HG02870 (cell line): ENCODE results near the gene PIGM.
"Not testable (repeated sequence)": the region's sequence is repeated elsewhere in the genome, so short reads cannot be mapped to it uniquely, and the experiment has no call there.

Experiments used
- ATAC-seq: cut with Tn5 transposase; IDR thresholded peaks from one replicate; pipeline ENCODE4 v1.9.1; 2021; ENCODE audit warnings: mild to moderate bottlenecking, moderate library complexity; ENCODE audit not compliant: unreplicated experiment

Gene PIGM

GRCh38 chr1:160061369-160062229 is 29.8 kb upstream of the PIGM start:
- no peak for ATAC-seq

- ATAC-seq, result no peak
Observed at GRCh38 chr1:160058087-160058486, 26.3 kb upstream of the PIGM start.

- ATAC-seq, result no peak
Observed at GRCh38 chr1:160056648-160057169, 24.9 kb upstream of the PIGM start.

GRCh38 chr1:160053548-160054365 is 22.0 kb upstream of the PIGM start:
- ATAC-seq, result no peak

- ATAC-seq, result no peak
Observed at GRCh38 chr1:160052936-160053335, 21.1 kb upstream of the PIGM start.

GRCh38 chr1:160050619-160051018 is 18.8 kb upstream of the PIGM start:
- no peak for ATAC-seq

- not testable (repeated sequence) for ATAC-seq
Observed at GRCh38 chr1:160050182-160050581, 18.4 kb upstream of the PIGM start.

GRCh38 chr1:160049101-160049500 is 17.3 kb upstream of the PIGM start:
- ATAC-seq, result no peak

- ATAC-seq, result no peak
Observed at GRCh38 chr1:160048335-160048734, 16.5 kb upstream of the PIGM start.

GRCh38 chr1:160047111-160047991 is 15.6 kb upstream of the PIGM start:
- ATAC-seq, result no peak

- no peak for ATAC-seq
Observed at GRCh38 chr1:160046494-160047110, 14.8 kb upstream of the PIGM start.

- no peak for ATAC-seq
Observed at GRCh38 chr1:160045653-160046052, 13.9 kb upstream of the PIGM start.

GRCh38 chr1:160043543-160043942 is 11.8 kb upstream of the PIGM start:
- ATAC-seq, result no peak

GRCh38 chr1:160040476-160040875 is 8.7 kb upstream of the PIGM start:
- ATAC-seq, result no peak

GRCh38 chr1:160032165-160032820 is 503 bp upstream of the PIGM start:
- ATAC-seq, result peak; percentile 16

- peak; percentile 19 for ATAC-seq
Observed at GRCh38 chr1:160030657-160031364, 979 bp downstream of the PIGM start.

- ATAC-seq, result no peak
Observed at GRCh38 chr1:160028426-160028825, 3.4 kb downstream of the PIGM start.

- no peak for ATAC-seq
Observed at GRCh38 chr1:160025314-160025713, 6.5 kb downstream of the PIGM start.
